A204.1 (cell line): ENCODE data around the gene ATRX.
"Not testable (repeated sequence)": the region's sequence is repeated elsewhere in the genome, so short reads cannot be mapped to it uniquely, and the experiment has no call there.

Experiments used
- FAIRE-seq: peaks from 2 replicates; lab custom pipeline; 2012; peaks lifted over from hg19 to GRCh38; lab: Jason Lieb, UNC

ATRX gene, protein sequence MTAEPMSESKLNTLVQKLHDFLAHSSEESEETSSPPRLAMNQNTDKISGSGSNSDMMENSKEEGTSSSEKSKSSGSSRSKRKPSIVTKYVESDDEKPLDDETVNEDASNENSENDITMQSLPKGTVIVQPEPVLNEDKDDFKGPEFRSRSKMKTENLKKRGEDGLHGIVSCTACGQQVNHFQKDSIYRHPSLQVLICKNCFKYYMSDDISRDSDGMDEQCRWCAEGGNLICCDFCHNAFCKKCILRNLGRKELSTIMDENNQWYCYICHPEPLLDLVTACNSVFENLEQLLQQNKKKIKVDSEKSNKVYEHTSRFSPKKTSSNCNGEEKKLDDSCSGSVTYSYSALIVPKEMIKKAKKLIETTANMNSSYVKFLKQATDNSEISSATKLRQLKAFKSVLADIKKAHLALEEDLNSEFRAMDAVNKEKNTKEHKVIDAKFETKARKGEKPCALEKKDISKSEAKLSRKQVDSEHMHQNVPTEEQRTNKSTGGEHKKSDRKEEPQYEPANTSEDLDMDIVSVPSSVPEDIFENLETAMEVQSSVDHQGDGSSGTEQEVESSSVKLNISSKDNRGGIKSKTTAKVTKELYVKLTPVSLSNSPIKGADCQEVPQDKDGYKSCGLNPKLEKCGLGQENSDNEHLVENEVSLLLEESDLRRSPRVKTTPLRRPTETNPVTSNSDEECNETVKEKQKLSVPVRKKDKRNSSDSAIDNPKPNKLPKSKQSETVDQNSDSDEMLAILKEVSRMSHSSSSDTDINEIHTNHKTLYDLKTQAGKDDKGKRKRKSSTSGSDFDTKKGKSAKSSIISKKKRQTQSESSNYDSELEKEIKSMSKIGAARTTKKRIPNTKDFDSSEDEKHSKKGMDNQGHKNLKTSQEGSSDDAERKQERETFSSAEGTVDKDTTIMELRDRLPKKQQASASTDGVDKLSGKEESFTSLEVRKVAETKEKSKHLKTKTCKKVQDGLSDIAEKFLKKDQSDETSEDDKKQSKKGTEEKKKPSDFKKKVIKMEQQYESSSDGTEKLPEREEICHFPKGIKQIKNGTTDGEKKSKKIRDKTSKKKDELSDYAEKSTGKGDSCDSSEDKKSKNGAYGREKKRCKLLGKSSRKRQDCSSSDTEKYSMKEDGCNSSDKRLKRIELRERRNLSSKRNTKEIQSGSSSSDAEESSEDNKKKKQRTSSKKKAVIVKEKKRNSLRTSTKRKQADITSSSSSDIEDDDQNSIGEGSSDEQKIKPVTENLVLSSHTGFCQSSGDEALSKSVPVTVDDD (N-terminal part only)

GRCh38 chrX:77785486-77786364 lies at the start of gene ATRX:
Gene ATRX, minus strand, starts transcription at chrX:77786216. Its CDS starts 215 bp downstream, at chrX:77786001.
- FAIRE-seq = peak; percentile 60

- FAIRE-seq = not testable (repeated sequence)
Measured at GRCh38 chrX:77831544-77831943, 45.5 kb upstream of the ATRX start.

- FAIRE-seq = not testable (repeated sequence)
Measured at GRCh38 chrX:77821989-77822388, 36.0 kb upstream of the ATRX start.

DNA sequence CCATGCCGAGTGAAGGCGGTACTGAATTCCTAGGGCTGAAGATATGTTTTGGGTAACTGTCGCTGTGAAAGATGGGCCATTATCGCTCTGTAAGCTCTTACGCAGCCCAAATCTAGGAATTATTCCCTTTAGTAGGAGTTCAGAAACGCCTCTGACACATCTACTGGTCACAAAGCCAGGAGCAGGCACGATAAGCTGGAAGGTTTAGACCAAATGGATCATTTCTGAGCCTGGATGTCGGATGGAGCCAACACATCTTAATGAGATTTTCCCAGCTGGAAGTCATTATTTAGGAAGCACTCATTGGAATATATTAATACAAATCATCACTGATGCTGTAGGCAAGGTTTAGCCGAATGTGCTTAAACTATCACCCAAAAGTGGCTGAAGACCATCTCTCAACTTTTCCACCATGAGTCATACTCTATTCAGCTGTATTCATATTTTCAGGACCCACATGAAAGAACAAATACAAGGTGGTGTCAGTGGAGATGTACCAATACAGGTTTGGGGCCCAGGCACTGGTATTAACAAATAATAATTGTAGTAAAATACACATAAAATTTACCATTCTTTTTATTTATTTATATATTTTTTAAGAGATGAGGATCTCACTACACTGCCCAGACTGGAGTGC lies 34.2 kb upstream of the ATRX start:
- FAIRE-seq = no peak

DNA sequence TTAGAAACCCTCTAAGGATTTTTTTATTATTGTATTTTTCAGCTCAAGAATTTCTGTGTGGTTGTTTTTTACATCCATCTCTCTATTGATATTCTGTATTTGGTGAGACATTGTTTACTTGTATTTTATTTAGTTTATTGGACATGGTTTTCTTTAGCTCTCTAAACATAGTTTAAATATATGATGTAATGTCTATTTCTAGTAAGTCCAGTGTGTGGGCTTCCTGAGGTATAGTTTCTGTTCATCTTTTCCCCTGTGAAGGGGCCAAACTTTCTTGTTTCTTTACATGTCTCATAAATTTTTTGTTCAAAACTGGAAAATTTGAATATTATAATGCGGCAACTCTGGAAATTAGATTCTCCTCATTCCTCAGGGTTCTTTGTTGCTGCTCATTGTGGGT lies 28.2 kb upstream of the ATRX start:
- FAIRE-seq = no peak

DNA sequence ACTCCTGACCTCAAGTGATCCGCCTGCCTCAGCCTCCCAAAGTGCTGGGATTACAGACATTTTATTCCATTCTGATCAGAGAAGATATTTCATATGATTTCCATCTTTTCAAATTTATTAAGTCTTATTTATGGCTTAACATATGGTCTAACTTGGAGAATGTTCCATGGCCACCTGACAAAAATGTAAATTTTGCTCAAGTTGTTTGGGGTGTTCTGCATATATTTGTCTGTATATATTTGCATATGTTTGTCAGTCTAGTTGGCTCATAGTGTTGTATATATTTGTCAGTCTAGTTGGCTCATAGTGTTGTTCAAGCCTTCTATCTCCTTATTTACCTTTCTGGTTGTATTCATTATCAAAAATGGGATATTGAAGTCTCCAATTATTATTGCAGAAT lies 16.2 kb upstream of the ATRX start:
- FAIRE-seq = no peak

- no peak for FAIRE-seq
Measured at GRCh38 chrX:77795124-77795523, 9.1 kb upstream of the ATRX start.

GRCh38 chrX:77793946-77794345 lies 7.9 kb upstream of the ATRX start:
- no peak for FAIRE-seq

- peak; percentile 98 for FAIRE-seq
Measured at GRCh38 chrX:77788050-77788449, 2.0 kb upstream of the ATRX start.

GRCh38 chrX:77786365-77786680 lies 307 bp upstream of the ATRX start:
- FAIRE-seq = no peak

DNA sequence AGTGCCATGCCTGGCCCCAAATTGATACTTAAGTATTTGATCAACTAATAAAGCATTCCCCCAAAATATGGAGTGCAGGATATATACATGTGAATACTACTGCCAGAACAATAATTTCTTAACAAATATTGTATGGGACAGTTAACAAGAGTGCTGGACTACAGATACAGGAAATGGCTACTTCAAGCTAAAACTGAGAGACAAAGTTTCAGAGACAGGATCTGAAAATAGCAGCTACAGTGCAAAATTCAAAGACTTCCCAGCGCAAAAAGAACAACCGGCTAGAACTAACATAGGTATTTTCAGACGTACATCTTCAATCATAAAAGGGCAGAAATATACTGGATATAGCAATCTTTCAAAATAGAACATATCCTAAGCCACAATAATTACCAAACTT lies 6.3 kb downstream of the ATRX start:
- FAIRE-seq = no peak

DNA sequence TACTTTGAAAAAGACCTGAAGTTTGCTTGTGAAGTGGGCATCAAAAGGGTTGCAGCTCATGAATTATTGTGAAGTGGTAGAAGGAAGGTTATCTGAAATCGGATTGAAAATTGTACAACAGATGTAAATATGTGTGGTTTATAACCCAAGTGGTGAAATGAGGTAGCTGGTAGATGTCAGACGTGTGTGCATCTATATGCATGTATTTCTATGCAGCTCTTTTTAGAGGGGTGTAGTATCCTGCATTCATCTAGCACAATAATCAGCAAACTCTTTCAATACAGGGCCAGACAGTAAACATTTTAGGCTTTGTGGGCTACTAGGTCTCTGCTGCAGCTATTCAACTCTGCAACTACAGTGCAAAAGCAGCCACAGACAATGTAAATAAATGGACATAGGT lies 9.4 kb downstream of the ATRX start:
- FAIRE-seq = no peak

DNA sequence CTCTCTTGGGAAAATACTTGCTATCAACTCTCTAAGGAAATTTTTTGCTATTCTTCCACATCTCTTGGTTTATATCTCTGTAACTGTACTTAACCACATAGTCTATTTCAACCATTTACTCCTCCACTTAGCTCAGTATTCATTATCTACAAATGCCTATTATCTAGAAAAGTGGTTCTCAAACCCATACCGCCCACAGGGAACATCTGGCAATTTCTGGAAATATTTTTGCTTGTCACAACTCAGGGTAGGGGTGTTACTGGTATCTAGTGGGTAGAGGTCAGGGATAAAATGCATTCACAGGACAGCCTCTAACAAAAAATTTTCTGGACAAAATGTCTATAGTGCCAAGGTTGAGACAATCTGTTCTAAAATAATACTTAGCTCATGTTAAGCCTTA lies 14.4 kb downstream of the ATRX start:
- FAIRE-seq = no peak

- FAIRE-seq = no peak
Measured at GRCh38 chrX:77768787-77769186, 17.2 kb downstream of the ATRX start.

- not testable (repeated sequence) for FAIRE-seq
Measured at GRCh38 chrX:77766212-77766611, 19.8 kb downstream of the ATRX start.

DNA sequence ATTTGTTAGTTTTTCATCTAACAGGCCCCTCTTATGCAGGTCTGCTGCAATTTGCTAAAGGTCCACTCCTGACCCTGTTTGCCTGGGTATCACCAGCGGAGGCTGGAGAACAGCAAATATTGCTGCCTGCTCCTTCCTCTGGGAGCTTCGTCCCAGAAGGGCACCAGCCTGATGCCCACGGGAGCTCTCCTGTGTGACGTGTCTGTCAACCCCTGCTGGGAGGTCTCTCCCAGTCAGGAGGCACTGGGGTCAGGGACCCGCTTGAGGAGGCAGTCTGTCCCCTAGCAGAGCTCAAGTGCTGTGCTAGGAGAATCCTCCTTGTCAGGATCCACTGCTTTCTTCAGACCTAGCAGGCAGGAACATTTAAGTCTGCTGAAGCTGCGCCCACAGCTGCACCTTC lies 30.5 kb downstream of the ATRX start:
- FAIRE-seq = no peak

DNA sequence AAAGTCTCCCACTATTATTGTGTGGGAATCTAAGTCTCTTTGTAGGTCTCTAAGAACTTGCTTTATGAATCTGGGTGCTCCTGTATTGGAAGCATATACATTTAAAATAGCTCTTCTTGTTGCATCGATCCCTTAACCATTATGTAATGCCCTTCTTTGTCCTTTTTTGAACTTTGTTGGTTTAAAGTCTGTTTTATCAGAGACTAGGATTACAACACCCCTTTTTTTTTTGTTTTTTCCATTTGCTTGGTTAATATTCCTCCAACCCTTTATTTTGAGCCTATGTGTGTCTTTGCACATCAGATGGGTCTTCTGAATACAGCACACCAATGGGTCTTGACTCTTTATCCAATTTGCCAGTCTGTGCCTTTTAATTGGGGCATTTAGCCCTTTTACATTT lies 32.1 kb downstream of the ATRX start:
- FAIRE-seq = not testable (repeated sequence)

DNA sequence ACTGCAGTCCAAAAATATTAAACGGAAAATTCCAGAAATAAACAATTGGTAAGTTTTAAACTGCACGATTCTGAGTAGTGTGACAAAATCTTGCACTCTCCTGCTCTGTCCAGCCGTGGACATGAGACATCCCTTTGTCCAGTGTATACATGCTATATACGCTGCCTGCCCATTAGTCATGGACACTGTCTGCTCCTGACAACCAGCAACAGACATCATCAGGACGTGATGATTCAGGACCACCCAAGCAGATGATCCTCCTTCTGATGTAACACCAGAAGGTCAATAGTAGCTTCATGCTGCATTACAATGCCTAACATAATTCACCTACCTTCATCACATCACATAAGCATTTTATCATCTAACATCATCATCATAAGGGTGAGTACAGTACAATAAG lies 36.3 kb downstream of the ATRX start:
- FAIRE-seq = no peak

- no peak for FAIRE-seq
Measured at GRCh38 chrX:77743720-77744119, 42.3 kb downstream of the ATRX start.

DNA sequence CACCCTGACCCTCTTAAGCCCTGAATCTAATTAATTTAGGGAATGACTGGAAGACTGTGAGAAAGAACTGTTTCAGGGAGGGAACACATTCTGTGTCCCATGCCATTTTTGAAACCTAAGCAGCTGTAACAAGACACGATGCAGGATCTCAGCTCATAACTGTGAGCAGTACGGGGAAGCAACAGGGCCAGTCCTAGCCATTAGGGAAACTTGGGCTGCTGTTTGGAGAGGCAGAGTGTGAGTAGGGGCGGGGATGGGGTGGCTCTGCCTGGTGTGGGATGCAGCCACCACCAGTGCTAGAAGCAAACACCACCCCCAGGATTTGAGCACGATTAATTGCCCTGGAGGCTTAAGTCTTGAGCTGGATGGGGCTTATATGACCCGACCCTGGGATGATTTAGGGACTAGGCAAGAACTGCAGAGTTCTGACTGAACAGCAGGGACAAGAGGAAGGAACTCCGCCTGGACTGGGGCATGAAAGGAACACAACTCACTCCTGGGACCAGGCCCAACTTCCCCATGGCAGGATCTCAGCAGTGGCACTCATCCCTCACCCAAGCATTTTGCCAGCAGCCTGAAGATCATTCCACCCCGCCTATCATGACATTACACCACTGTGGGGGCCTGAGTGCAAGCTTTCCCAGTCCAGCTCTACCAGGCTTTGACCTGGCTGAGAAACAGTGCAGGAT lies 43.1 kb downstream of the ATRX start:
- no peak for FAIRE-seq
